PC-9 (cell line): ENCODE results near the gene RABL2B. TPM values are rescaled to one million over a fixed set of nuclear protein-coding genes. Genes with fewer than 3 reads are reported as not detected.

ENCODE experiments used
- BruUV-seq: library from RNA; stranded (reverse); fragments of 400-500 nt; replicated peaks from 2 replicates; lab custom pipeline; 2021; lab: Mats Ljungman, UMichigan
- CTCF ChIA-PET: fragments of 300-600 bp; sonication (Branson Sonifier 250); formaldehyde crosslinking; loops from one replicate; lab custom pipeline; 2022; ENCODE audit warnings: antibody characterized with exemption; lab: Charles Lee
- POLR2A ChIA-PET: fragments of 300-600 bp; sonication (Branson Sonifier 250); formaldehyde crosslinking; loops from one replicate; lab custom pipeline; 2022; ENCODE audit warnings: antibody characterized with exemption; ENCODE audit not compliant: unreplicated experiment; lab: Charles Lee
- DNase-seq, 2 experiments: peaks; one replicate each; pipeline versions ENCODE4 v3.0.0 to v3.0.0-alpha.2; 2015 to 2022; ENCODE audit warnings: mixed read lengths in 1 of 2
- H2AFZ ChIP-seq: fragments of 200-600 bp; sonication (generic); 2 replicates; pipeline ENCODE4 v1.8.1; 2017; ENCODE audit warnings: antibody characterized with exemption
- H3F3A ChIP-seq: fragments of 200-600 bp; sonication (generic); 2 replicates; pipeline ENCODE4 v1.8.1; 2017; ENCODE audit warnings: antibody characterized with exemption, mild to moderate bottlenecking, low read depth; ENCODE audit not compliant: insufficient read depth
- H3K27ac ChIP-seq: fragments of 200-600 bp; sonication (generic); 2 replicates; pipeline ENCODE4 v1.6.1; 2016; ENCODE audit warnings: mixed run types
- H3K27me3 ChIP-seq: fragments of 200-600 bp; sonication (generic); 2 replicates; pipeline ENCODE4 v1.6.1; 2016; ENCODE audit warnings: low read depth, mixed run types; ENCODE audit not compliant: insufficient read depth
- H3K36me3 ChIP-seq: fragments of 200-600 bp; sonication (generic); 2 replicates; pipeline ENCODE4 v1.6.1; 2016; ENCODE audit warnings: low read depth, mixed run types
- H3K4me1 ChIP-seq: fragments of 200-600 bp; sonication (generic); replicated peaks from 2 replicates; pipeline ENCODE4 v1.6.1; 2016; ENCODE audit warnings: mixed run types; ENCODE audit not compliant: insufficient read depth
- H3K4me2 ChIP-seq: fragments of 200-600 bp; sonication (generic); 2 replicates; pipeline ENCODE4 v1.6.1; 2017; ENCODE audit warnings: mixed run types
- H3K4me3 ChIP-seq: fragments of 200-600 bp; sonication (generic); 2 replicates; pipeline ENCODE4 v1.6.1; 2016; ENCODE audit warnings: mixed run types
- H3K79me2 ChIP-seq: fragments of 200-600 bp; sonication (generic); 2 replicates; pipeline ENCODE4 v1.6.1; 2017; ENCODE audit warnings: low read depth, mixed run types
- H3K9me2 ChIP-seq: fragments of 200-600 bp; sonication (generic); 2 replicates; pipeline ENCODE4 v1.8.1; 2017; ENCODE audit warnings: mild to moderate bottlenecking; ENCODE audit not compliant: insufficient read depth
- H3K9me3 ChIP-seq: fragments of 200-600 bp; sonication (generic); 2 replicates; pipeline ENCODE4 v1.8.1; 2016; ENCODE audit warnings: low read depth; ENCODE audit not compliant: insufficient read depth
- H4K20me1 ChIP-seq: fragments of 200-600 bp; sonication (generic); 2 replicates; pipeline ENCODE4 v1.8.1; 2017; ENCODE audit not compliant: insufficient read depth
- EZH2 ChIP-seq: fragments of 200-600 bp; sonication (generic); IDR thresholded peaks from 2 replicates; pipeline ENCODE4 v1.8.0; 2017; ENCODE audit warnings: antibody characterized with exemption, low read depth
- intact Hi-C: fragments of 100-400 bp; cut with micrococcal nuclease; formaldehyde crosslinking; loops from one replicate; pipeline ENCODE4 v1.10.0; 2022; ENCODE audit not compliant: unreplicated experiment
- total RNA-seq: library from RNA; stranded (reverse); gene quantifications from 2 replicates; pipeline ENCODE4 v1.2.3, GENCODE V29; 2021
- TF ChIP-seq, protein P1 (sequence below): fragments of 200-600 bp; sonication (generic); conservative IDR thresholded peaks from 2 replicates; pipeline ENCODE4 v1.6.1; 2017; ENCODE audit warnings: mixed run types, antibody characterized with exemption, mild to moderate bottlenecking, moderate library complexity

Gene RABL2B
- total RNA-seq, 1 experiment from 2014 or later, result 48.4 TPM

DNA sequence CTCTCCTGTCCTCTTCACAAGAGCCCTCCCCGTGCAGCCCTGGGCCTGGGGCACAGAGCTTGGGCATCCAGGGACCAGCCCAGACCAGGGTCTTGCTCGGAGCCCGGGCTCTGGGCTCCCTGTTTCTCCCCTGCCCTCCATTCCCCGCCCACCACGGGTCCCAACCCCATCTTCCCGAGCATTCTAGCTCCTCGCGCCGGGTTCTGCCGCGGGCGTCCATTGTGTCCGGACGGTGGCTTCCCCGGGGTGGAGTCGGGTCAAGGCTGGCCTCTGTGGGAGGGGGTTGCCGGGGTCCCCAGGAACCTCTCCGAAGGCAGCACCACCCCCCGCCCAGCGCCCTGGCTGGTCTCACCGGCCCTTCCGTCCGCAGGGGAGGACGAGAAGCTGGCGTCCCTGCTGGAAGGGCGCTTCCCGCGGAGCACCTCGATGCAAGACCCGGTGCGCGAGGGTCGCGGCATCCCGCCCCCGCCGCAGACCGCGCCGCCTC lies 63.6 kb downstream of the RABL2B start:
- Histone ChIP-seq H3K27me3 (no peaks in the 10 kb centered on the region), H3K27ac (no peak overlapping the region), H3K9me2 (no peaks in the 10 kb centered on the region), H4K20me1 (no peaks in the 10 kb centered on the region), H3K4me2 (no peak overlapping the region), H2AFZ (no peak overlapping the region), H3F3A (no peaks in the 10 kb centered on the region), H3K36me3 (no peaks in the 10 kb centered on the region), H3K4me1 (no peaks in the 10 kb centered on the region), H3K9me3 (no peaks in the 10 kb centered on the region), H3K4me3 (no peak overlapping the region), H3K79me2 (no peaks in the 10 kb centered on the region)
- ChIA-PET POLR2A (no interaction called here), CTCF (no interaction called here)
- no TSS peak for BruUV-seq
- intact Hi-C loops, result no loop called here
- no peak for DNase-seq
- TF ChIP-seq EZH2, result no peak
- TF ChIP-seq, protein P1, sequence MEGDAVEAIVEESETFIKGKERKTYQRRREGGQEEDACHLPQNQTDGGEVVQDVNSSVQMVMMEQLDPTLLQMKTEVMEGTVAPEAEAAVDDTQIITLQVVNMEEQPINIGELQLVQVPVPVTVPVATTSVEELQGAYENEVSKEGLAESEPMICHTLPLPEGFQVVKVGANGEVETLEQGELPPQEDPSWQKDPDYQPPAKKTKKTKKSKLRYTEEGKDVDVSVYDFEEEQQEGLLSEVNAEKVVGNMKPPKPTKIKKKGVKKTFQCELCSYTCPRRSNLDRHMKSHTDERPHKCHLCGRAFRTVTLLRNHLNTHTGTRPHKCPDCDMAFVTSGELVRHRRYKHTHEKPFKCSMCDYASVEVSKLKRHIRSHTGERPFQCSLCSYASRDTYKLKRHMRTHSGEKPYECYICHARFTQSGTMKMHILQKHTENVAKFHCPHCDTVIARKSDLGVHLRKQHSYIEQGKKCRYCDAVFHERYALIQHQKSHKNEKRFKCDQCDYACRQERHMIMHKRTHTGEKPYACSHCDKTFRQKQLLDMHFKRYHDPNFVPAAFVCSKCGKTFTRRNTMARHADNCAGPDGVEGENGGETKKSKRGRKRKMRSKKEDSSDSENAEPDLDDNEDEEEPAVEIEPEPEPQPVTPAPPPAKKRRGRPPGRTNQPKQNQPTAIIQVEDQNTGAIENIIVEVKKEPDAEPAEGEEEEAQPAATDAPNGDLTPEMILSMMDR, result no peak

DNA sequence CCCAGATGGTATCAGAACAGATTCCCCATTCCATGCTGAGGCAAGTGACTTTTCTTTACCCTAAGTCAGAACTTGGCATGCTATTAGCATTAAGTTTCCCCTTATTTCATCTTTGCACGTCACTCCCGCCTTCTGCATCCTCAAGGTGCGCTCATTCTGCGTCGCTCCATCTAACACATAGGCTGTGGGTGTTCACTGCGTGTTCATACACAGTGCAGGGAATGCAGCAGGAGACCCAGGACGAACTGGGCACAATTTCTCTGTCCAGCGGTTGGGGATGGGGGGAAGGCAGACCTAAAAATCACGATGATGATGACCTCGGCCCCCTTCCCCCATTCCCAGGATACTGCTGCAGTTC lies 65.1 kb downstream of the RABL2B start:
- Histone ChIP-seq H3K79me2 (no peaks in the 10 kb centered on the region), H3K4me3 (no peak overlapping the region), H3F3A (no peaks in the 10 kb centered on the region), H3K27ac (no peak overlapping the region), H4K20me1 (no peaks in the 10 kb centered on the region), H3K27me3 (no peaks in the 10 kb centered on the region), H3K4me2 (no peak overlapping the region), H2AFZ (no peak overlapping the region), H3K4me1 (no peaks in the 10 kb centered on the region), H3K9me2 (no peaks in the 10 kb centered on the region), H3K36me3 (no peaks in the 10 kb centered on the region), H3K9me3 (no peaks in the 10 kb centered on the region)
- no peak for TF ChIP-seq EZH2
- TF ChIP-seq, protein P1, result no peak
- intact Hi-C loops, result no loop called here
- ChIA-PET POLR2A (no interaction called here), CTCF (no interaction called here)
- no peak for DNase-seq
- no TSS peak for BruUV-seq

DNA sequence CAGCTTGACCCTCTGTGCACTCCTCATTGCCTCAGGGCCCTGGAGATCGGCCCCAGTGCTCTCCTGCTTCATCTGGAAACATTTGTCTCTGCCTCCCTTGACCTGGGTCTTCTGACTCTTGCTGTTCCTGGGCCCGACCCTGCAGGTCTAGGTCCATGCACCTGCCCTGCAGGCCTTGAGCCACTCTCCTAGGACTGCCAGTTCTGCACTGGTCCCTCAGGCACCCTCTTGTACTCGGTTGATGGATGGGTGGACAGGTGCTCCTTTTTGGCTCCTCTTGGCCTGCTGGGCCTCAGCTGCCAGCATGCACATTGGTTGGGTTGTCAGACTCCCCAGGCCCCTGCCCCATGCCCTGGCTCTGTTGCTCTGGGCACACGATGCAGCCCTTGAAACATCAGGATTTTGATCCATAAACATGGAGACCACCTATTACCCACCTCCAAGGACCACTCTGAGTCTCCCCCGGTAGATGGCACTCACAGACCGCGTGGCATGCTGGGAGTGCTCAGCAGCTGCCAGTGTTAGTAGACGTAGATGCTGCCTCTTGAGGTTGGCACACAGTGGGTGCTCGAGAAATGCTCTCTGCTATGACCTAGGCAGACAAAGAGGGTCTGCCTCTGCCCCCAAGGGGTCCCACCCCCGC lies 65.6 kb downstream of the RABL2B start:
- H3K27ac ChIP-seq, result no peak overlapping the region
- ChIA-PET CTCF (no interaction called here), POLR2A (interaction anchor here (0.7 kb wide), 1 partner anchor 10 kb away, joined by 7 read pairs; no protein-coding TSS in a partner anchor)
- no peak overlapping the region for H3K4me2 ChIP-seq
- TF ChIP-seq, protein P1, result no peak
- H3K4me3 ChIP-seq, result no peak overlapping the region
- no peaks in the 10 kb centered on the region for H3K9me2 ChIP-seq
- no TSS peak for BruUV-seq
- no peaks in the 10 kb centered on the region for H3K27me3 ChIP-seq
- intact Hi-C loops, result no loop called here
- H2AFZ ChIP-seq, result no peak overlapping the region
- H4K20me1 ChIP-seq, result no peaks in the 10 kb centered on the region
- H3F3A ChIP-seq, result no peaks in the 10 kb centered on the region
- no peaks in the 10 kb centered on the region for H3K9me3 ChIP-seq
- H3K4me1 ChIP-seq, result no peaks in the 10 kb centered on the region
- no peaks in the 10 kb centered on the region for H3K79me2 ChIP-seq
- no peak for DNase-seq
- no peaks in the 10 kb centered on the region for H3K36me3 ChIP-seq

Other genes with a start within 250 kb of the RABL2B start
- 0.72 and 4.7 TPM in 2 replicates for gene KLHDC7B, start 237.7 kb downstream of the RABL2B start, total RNA-seq
- gene SYCE3, start 220.7 kb downstream of the RABL2B start, total RNA-seq, result not detected in 2 replicates
- 66.2 and 72.2 TPM in 2 replicates for gene CPT1B, start 205.2 kb downstream of the RABL2B start, total RNA-seq
- gene CHKB, start 200.8 kb downstream of the RABL2B start, total RNA-seq, result 60.0 and 70.4 TPM in 2 replicates
- 0.79 and 0.88 TPM in 2 replicates for gene MAPK8IP2, start 182.8 kb downstream of the RABL2B start, total RNA-seq
- 16.6 and 23.7 TPM in 2 replicates for gene ARSA, start 155.5 kb downstream of the RABL2B start, total RNA-seq
- gene SHANK3, start 110.8 kb downstream of the RABL2B start, total RNA-seq, result 5.8 and 7.6 TPM in 2 replicates
- 0.28 TPM in 1 of 2 replicates, not detected in the other for gene ACR, start 45.4 kb downstream of the RABL2B start, total RNA-seq